Liver (tissue), 9 donors: ENCODE data around the gene DOCK8. TPM values are rescaled to one million over a fixed set of nuclear protein-coding genes. Genes with fewer than 3 reads are reported as not detected.

Experiments
- DNase-seq: peaks from one replicate; pipeline ENCODE4 v3.0.0-alpha.2; 2017; ENCODE audit warnings: low spot score
- H3K27ac ChIP-seq, 2 donors: one replicate each; pipeline ENCODE4 v1.7.0; 2013; ENCODE audit warnings: inconsistent platforms in 2 of 2, low read length in 2 of 2, control low read depth in 1 of 2, low read depth in 1 of 2, mild to moderate bottlenecking in 1 of 2
- H3K27me3 ChIP-seq, 4 donors: one replicate each; pipeline versions ENCODE4 v1.6.1 to v1.7.0; 2013; ENCODE audit warnings: low read length in 3 of 4, inconsistent platforms in 1 of 4, mild to moderate bottlenecking in 1 of 4, moderate library complexity in 1 of 4; ENCODE audit not compliant: control insufficient read depth in 4 of 4, insufficient read depth in 4 of 4
- H3K36me3 ChIP-seq, 4 donors: one replicate each; pipeline versions ENCODE4 v1.6.1 to v1.7.0; 2013; ENCODE audit warnings: low read length in 3 of 4, mild to moderate bottlenecking in 3 of 4, low read depth in 1 of 4, moderate library complexity in 1 of 4; ENCODE audit not compliant: control insufficient read depth in 4 of 4, insufficient read depth in 3 of 4
- H3K4me1 ChIP-seq, 4 donors: one replicate each; pipeline versions ENCODE4 v1.6.1 to v1.7.0; 2013; ENCODE audit warnings: low read length in 3 of 4, mild to moderate bottlenecking in 3 of 4, moderate library complexity in 1 of 4; ENCODE audit not compliant: control insufficient read depth in 4 of 4, insufficient read depth in 4 of 4
- H3K4me3 ChIP-seq, 3 donors: one replicate each; pipeline versions ENCODE4 v1.6.1 to v1.7.0; 2013; ENCODE audit warnings: low read length in 3 of 3, control low read depth in 1 of 3, low read depth in 1 of 3, mild to moderate bottlenecking in 1 of 3
- H3K9ac ChIP-seq, 2 donors: one replicate each; pipeline ENCODE4 v1.7.0; 2013; ENCODE audit warnings: low read length in 2 of 2, mild to moderate bottlenecking in 2 of 2, moderate library complexity in 2 of 2, control low read depth in 1 of 2, low read depth in 1 of 2
- H3K9me3 ChIP-seq, 4 donors: one replicate each; pipeline versions ENCODE4 v1.6.1 to v1.7.0; 2013; ENCODE audit warnings: low read length in 3 of 4; ENCODE audit not compliant: control insufficient read depth in 4 of 4
- ATF3 ChIP-seq: IDR thresholded peaks from 2 replicates; pipeline ENCODE4 v1.6.1; 2016; ENCODE audit warnings: antibody characterized with exemption
- EGR1 ChIP-seq, 2 donors: IDR thresholded peaks; 2 replicates each; pipeline ENCODE4 v1.6.1; 2016 to 2018; ENCODE audit warnings: antibody characterized with exemption in 2 of 2, low read depth in 2 of 2
- FOXA1 ChIP-seq: IDR thresholded peaks from 2 replicates; pipeline ENCODE4 v1.6.1; 2016; ENCODE audit warnings: antibody characterized with exemption
- HNF4A ChIP-seq, 2 donors: conservative IDR thresholded peaks; 2 replicates each; pipeline ENCODE4 v1.6.1; 2016; ENCODE audit warnings: antibody characterized with exemption in 2 of 2, mild to moderate bottlenecking in 2 of 2
- HNF4G ChIP-seq: IDR thresholded peaks from 2 replicates; pipeline ENCODE4 v1.6.1; 2016; ENCODE audit warnings: antibody characterized with exemption
- JUND ChIP-seq, 2 donors: IDR thresholded peaks; 2 replicates each; pipeline ENCODE4 v1.6.1; 2016; ENCODE audit warnings: antibody characterized with exemption in 2 of 2
- MAX ChIP-seq: IDR thresholded peaks from 2 replicates; pipeline ENCODE4 v1.6.1; 2016; ENCODE audit warnings: antibody characterized with exemption
- NR2F2 ChIP-seq: IDR thresholded peaks from 2 replicates; pipeline ENCODE4 v1.6.1; 2016; ENCODE audit warnings: antibody characterized with exemption
- RAD21 ChIP-seq, 2 donors: IDR thresholded peaks; 2 replicates each; pipeline ENCODE4 v1.6.1; 2016; ENCODE audit warnings: antibody characterized with exemption in 2 of 2, mild to moderate bottlenecking in 2 of 2
- REST ChIP-seq: IDR thresholded peaks from 2 replicates; pipeline ENCODE4 v1.6.1; 2016; ENCODE audit warnings: antibody characterized with exemption, mild to moderate bottlenecking
- RXRA ChIP-seq, 2 donors: IDR thresholded peaks; 2 replicates each; pipeline ENCODE4 v1.6.1; 2017 to 2018; ENCODE audit warnings: antibody characterized with exemption in 2 of 2, mild to moderate bottlenecking in 1 of 2
- SP1 ChIP-seq: IDR thresholded peaks from 2 replicates; pipeline ENCODE4 v1.6.1; 2018; ENCODE audit warnings: antibody characterized with exemption, mild to moderate bottlenecking
- TAF1 ChIP-seq: conservative IDR thresholded peaks from 2 replicates; pipeline ENCODE4 v1.6.1; 2016; ENCODE audit warnings: antibody characterized with exemption, mild to moderate bottlenecking
- YY1 ChIP-seq: IDR thresholded peaks from 2 replicates; pipeline ENCODE4 v1.6.1; 2016; ENCODE audit warnings: antibody characterized with exemption, mild to moderate bottlenecking
- ZBTB33 ChIP-seq: IDR thresholded peaks from 2 replicates; pipeline ENCODE4 v1.6.1; 2016; ENCODE audit warnings: antibody characterized with exemption
- WGBS: extraction: QIAGEN DNeasy Blood & Tissue Kit; methylation state at CpG from one replicate; pipeline ENCODE4 v1.1.7; 2013; 5-methylcytosine and 5-hydroxymethylcytosine counted together
- polyA plus RNA-seq, 2 donors: library from polyadenylated mRNA; stranded (reverse) in 1 of 2; unstranded in 1 of 2; fragments of 200-250 nt in 1 of 2; fragments of >200 nt in 1 of 2; fragmentation: Nextera tagmentation in 1 of 2; extraction: Ambion mirVana in 1 of 2; gene quantifications; one replicate each; pipeline versions ENCODE4 v1.2.1 to v1.2.3, GENCODE V29; 2013 to 2015
- total RNA-seq, 2 donors: library from RNA; depleted of rRNA; stranded (reverse); fragments of >200 nt; gene quantifications; one replicate each; pipeline ENCODE4 v1.2.3, GENCODE V29; 2014
- TF ChIP-seq, protein P1 (sequence below): fragments of 150-350 bp; IDR thresholded peaks from 2 replicates; pipeline ENCODE4 v1.5.1; 2017; ENCODE audit warnings: improper control_type of control experiment, low read depth, low read length; ENCODE audit not compliant: missing input control
- donor health status: healthy.
- donor health status: healthy.
- donor health status: healthy.
- donor health status: healthy.
- donor health status: healthy.

The DOCK8 gene
- total and polyA plus RNA-seq, 4 donors = 3.8 to 22.6 (median 7.4) TPM

- Histone ChIP-seq H3K4me3 (no peak overlapping the region), H3K4me1 (peaks cover 0 to 2% (median 0%) of the 10 kb centered on the region in 4 donors), H3K36me3 (no peaks in the 10 kb centered on the region), H3K9me3 (peaks cover 0 to 1% (median 0%) of the 10 kb centered on the region in 4 donors), H3K9ac (peak overlapping the region in 1 of 2 donors; percentile 39), H3K27me3 (no peaks in the 10 kb centered on the region), H3K27ac (peak overlapping the region; percentile 62 to 64)
- TF ChIP-seq JUND (IDR thresholded peaks at IDR 0.05) (no peak), FOXA1 (no peak), MAX (no peak), RAD21 (IDR thresholded peaks at IDR 0.05) (no peak), YY1 (peak; percentile 78), NR2F2 (no peak), SP1 (no peak), HNF4G (no peak), TAF1 (peak; percentile 25), REST (no peak), EGR1 (IDR thresholded peaks at IDR 0.05; ENCODE audit: low read depth in 2 of 2) (no peak), RXRA (IDR thresholded peaks at IDR 0.05) (no peak), ATF3 (no peak), ZBTB33 (no peak), HNF4A (conservative IDR thresholded peaks at IDR 0.05) (no peak)
- TF ChIP-seq, protein P1, sequence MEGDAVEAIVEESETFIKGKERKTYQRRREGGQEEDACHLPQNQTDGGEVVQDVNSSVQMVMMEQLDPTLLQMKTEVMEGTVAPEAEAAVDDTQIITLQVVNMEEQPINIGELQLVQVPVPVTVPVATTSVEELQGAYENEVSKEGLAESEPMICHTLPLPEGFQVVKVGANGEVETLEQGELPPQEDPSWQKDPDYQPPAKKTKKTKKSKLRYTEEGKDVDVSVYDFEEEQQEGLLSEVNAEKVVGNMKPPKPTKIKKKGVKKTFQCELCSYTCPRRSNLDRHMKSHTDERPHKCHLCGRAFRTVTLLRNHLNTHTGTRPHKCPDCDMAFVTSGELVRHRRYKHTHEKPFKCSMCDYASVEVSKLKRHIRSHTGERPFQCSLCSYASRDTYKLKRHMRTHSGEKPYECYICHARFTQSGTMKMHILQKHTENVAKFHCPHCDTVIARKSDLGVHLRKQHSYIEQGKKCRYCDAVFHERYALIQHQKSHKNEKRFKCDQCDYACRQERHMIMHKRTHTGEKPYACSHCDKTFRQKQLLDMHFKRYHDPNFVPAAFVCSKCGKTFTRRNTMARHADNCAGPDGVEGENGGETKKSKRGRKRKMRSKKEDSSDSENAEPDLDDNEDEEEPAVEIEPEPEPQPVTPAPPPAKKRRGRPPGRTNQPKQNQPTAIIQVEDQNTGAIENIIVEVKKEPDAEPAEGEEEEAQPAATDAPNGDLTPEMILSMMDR = no peak
- 80% methylated on average over 17 of the region's 17 CpGs for WGBS
- DNase-seq = no peak
Measured at GRCh38 chr9:272251-273213, 57.9 kb downstream of the DOCK8 start.
